ENCODE data around the gene PLAC8. TPM values are rescaled to one million over a fixed set of nuclear protein-coding genes. Genes with fewer than 3 reads are reported as not detected.
"Not testable (repeated sequence)": the region's sequence is repeated elsewhere in the genome, so short reads cannot be mapped to it uniquely, and the experiment has no call there.

The PLAC8 gene
- total RNA-seq, 2 donors from 2014 or later, result 246 to 715 TPM

DNA sequence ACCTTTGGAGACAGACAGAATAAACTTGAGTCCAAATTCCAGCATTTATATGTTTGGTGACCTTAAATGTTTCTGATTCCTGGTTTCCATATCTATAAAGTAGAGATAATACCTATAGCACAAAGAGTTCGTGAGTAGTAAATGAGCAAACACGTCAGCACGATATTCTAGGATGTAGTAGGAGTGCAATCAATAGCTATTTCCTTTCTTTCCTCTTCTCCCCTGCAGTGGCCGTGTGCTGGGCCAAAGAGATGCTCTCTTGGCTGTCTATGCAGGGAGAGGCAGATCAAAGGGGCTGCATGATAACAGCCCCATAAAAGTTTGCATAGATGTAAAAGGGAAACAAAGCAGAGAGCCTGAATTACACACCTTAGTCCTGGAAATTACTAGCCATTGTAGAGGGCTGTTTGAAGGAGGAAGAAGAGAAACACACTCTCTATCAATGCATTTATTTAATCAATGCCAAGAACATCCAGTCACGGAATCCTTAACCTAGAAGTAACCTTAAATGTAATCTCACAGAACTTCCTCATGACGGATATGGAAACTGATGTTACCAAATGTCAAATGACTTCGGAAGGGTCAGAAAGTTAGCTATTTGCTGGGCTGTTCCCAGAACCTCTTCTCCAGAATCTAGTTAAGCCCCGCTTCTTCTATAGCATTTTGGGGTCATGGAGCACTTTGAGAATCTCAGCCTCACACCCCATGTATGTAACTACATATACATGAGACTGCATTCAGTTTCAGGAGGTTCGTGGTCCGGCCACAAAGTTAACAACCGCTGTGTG lies 35.5 kb upstream of the PLAC8 start:
- intact Hi-C loops (cut with DNase I), result no loop called here
- H3K4me1 ChIP-seq, result no peaks in the 10 kb centered on the region
- no peak overlapping the region for H3K4me3 ChIP-seq
- DNase-seq, result no peak
- peak overlapping the region; percentile 38 for H3K27ac ChIP-seq
- no peaks in the 10 kb centered on the region for H3K36me3 ChIP-seq
- no peaks in the 10 kb centered on the region for H3K27me3 ChIP-seq
- TF ChIP-seq, protein P1, sequence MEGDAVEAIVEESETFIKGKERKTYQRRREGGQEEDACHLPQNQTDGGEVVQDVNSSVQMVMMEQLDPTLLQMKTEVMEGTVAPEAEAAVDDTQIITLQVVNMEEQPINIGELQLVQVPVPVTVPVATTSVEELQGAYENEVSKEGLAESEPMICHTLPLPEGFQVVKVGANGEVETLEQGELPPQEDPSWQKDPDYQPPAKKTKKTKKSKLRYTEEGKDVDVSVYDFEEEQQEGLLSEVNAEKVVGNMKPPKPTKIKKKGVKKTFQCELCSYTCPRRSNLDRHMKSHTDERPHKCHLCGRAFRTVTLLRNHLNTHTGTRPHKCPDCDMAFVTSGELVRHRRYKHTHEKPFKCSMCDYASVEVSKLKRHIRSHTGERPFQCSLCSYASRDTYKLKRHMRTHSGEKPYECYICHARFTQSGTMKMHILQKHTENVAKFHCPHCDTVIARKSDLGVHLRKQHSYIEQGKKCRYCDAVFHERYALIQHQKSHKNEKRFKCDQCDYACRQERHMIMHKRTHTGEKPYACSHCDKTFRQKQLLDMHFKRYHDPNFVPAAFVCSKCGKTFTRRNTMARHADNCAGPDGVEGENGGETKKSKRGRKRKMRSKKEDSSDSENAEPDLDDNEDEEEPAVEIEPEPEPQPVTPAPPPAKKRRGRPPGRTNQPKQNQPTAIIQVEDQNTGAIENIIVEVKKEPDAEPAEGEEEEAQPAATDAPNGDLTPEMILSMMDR (IDR thresholded peaks at IDR 0.05), result no peak
- H3K9ac ChIP-seq (ENCODE audit: low read depth in 2 of 2, low read length in 2 of 2), result no peak overlapping the region
- no peaks in the 10 kb centered on the region for H3K9me3 ChIP-seq

DNA sequence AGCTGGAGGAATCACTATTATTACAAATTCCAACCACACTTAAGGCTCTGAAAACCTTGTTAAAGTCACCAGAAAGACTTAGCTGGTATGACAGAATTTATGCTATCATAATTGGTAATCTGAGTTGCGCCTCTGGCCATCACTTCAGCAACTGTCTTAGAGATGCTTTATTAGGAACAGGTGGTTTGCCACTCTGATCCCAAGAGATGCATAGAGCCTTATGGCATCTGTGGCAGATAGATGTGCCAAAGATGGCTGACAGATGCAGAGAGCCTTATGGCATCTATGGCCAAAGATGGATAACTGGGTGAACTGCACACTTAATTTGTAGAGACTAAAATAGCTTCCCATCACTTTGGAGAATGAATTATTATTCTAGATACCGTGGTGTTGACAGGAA lies 32.3 kb upstream of the PLAC8 start:
- Histone ChIP-seq H3K9me3 (no peaks in the 10 kb centered on the region), H3K27ac (no peak overlapping the region), H3K9ac (ENCODE audit: low read depth in 2 of 2, low read length in 2 of 2) (no peak overlapping the region), H3K27me3 (no peaks in the 10 kb centered on the region), H3K36me3 (no peaks in the 10 kb centered on the region), H3K4me3 (no peak overlapping the region), H3K4me1 (no peaks in the 10 kb centered on the region)
- intact Hi-C loops (cut with DNase I), result no loop called here
- DNase-seq, result no peak
- TF ChIP-seq, protein P1 (IDR thresholded peaks at IDR 0.05), result no peak

DNA sequence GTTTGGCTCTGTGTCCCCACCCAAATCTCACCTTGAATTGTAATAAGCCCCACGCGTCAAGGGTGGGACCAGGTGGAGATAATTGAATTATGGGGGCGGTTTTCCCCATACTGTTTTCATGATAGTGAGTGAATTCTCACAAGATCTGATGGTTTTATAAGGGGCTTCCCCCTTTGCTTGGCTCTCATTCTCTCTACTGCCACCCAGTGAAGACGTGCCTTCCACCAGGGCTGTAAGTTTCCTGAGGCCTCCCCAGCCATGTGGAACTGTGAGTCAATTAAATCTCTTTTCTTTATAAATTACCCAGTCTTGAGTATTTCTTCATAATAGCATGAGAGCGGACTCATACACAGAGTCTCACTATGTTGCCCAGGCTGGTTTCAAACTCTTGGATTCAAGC lies 31.2 kb upstream of the PLAC8 start:
- H3K36me3 ChIP-seq; H3K9ac ChIP-seq (ENCODE audit: low read depth in 2 of 2, low read length in 2 of 2); H3K9me3 ChIP-seq; intact Hi-C loops (cut with DNase I); DNase-seq; H3K27me3 ChIP-seq; H3K4me1 ChIP-seq; H3K27ac ChIP-seq; H3K4me3 ChIP-seq: not testable (repeated sequence)

DNA sequence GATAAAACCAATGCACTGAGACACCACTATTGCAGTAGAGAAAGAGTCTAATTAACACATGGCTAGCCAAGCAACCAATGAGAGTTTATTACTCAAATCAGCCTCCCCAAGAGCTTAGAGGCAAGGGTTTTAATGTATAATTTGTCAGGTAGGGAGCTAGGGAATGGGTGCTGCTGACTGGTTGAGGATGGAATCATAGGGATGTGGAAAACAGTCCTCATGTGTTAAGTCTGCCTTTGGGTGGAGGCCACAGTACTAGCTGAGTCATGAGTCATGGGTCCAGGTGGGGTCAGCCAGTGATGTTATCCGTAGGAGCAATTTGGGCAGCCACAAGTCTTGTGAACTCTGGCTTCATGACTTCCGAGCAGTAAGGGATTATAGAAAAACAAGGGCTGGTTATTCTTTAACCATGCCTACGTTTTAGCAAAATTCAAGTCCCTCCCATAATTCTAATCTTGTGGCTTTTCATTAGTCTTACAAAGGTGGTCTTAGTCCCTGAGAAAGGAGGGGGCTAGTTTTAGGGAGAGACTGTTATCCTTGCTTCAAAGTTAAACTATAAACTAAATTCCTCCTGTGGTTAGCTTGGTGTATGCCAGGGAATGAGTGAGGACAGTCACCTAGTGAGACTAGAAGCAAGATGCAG lies 25.1 kb upstream of the PLAC8 start:
- H3K4me1 ChIP-seq, result no peaks in the 10 kb centered on the region
- intact Hi-C loops (cut with DNase I), result no loop called here
- TF ChIP-seq, protein P1 (IDR thresholded peaks at IDR 0.05), result no peak
- no peak overlapping the region for H3K4me3 ChIP-seq
- H3K27ac ChIP-seq, result peak overlapping the region; percentile 11
- no peaks in the 10 kb centered on the region for H3K36me3 ChIP-seq
- H3K9ac ChIP-seq (ENCODE audit: low read depth in 2 of 2, low read length in 2 of 2), result no peak overlapping the region
- no peaks in the 10 kb centered on the region for H3K27me3 ChIP-seq
- no peak for DNase-seq
- no peaks in the 10 kb centered on the region for H3K9me3 ChIP-seq

DNA sequence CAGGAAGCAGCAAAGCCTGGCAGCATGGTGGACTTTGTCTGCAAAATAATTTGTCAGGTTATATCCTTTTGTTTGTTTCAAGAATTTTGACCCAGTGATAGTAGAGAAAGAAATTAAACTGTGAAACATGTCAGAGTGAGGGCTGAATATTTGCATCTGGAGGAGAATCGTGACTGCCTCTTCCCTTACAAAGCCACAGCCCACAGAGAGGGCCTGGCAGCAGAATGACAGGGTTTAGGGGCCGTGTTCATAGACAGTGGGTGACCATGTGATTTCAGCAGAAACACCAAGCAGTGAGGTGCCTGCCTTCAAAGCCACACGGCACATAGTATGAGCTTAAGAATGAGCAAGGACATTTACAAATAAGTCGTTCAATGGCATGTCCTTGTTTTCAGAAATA lies 24.4 kb upstream of the PLAC8 start:
- Histone ChIP-seq H3K27ac (peak overlapping the region; percentile 11), H3K9me3 (no peaks in the 10 kb centered on the region), H3K9ac (ENCODE audit: low read depth in 2 of 2, low read length in 2 of 2) (no peak overlapping the region), H3K36me3 (no peaks in the 10 kb centered on the region), H3K4me3 (no peak overlapping the region), H3K4me1 (no peaks in the 10 kb centered on the region), H3K27me3 (no peaks in the 10 kb centered on the region)
- TF ChIP-seq, protein P1 (IDR thresholded peaks at IDR 0.05), result no peak
- intact Hi-C loops (cut with DNase I), result no loop called here
- DNase-seq, result no peak

DNA sequence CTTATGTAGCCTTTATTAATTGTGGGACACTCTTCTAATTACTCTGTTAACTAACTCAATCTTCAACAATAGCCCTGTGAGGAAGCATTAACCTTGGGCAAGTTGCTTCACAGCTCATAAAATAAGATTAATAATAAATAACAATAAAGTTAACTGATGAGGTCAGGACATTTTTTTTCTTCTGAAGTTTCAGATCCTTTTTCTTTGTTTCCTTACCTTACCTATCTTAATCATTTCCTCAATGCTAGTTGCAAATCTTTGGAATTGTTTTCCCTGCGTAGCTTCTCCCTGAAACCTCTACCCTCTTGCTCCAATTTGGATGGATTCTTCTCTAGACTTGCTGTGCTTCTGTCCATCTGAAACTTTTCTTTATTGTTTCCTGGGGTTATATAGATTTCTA lies 17.5 kb upstream of the PLAC8 start:
- intact Hi-C loops (cut with DNase I), result no loop called here
- Histone ChIP-seq H3K27me3 (no peaks in the 10 kb centered on the region), H3K27ac (no peak overlapping the region), H3K36me3 (no peaks in the 10 kb centered on the region), H3K4me3 (no peak overlapping the region), H3K4me1 (no peaks in the 10 kb centered on the region), H3K9me3 (no peaks in the 10 kb centered on the region), H3K9ac (ENCODE audit: low read depth in 2 of 2, low read length in 2 of 2) (no peak overlapping the region)
- TF ChIP-seq, protein P1 (IDR thresholded peaks at IDR 0.05), result no peak
- DNase-seq, result no peak
